ENCODE results near the gene CDC23. TPM values are rescaled to one million over a fixed set of nuclear protein-coding genes. Genes with fewer than 3 reads are reported as not detected.

CDC23 gene
- total RNA-seq, 1 donor: 28.6 TPM

DNA sequence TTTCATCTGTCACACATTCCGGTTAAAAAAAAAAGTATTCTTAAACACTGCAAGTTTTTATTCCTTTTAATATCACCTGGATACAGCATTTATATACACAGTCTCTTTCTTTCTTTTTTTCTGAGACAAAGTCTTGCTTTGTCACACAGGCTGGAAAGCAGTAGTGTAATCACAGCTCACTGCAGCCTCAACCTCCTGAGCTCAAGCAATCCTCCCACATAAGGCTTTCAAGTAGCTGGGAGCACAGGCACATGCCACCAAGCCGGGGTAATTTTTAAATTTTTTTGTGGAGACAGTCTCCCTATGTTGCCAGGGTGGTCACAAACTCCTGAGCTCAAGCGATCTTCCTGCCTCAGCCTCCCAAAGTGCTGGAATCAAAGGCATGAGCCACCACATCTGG is 20.3 kb downstream of the CDC23 start:
- no peak overlapping the region for H2AFZ ChIP-seq (ENCODE audit: low read length)
- DNase-seq (ENCODE audit: insufficient read length, low spot score, missing footprints): no peak
- no peaks in the 10 kb centered on the region for H3K27me3 ChIP-seq (ENCODE audit: insufficient read depth, low read length)
- no peaks in the 10 kb centered on the region for H3K79me2 ChIP-seq (ENCODE audit: insufficient read depth, low read length)
- no peak overlapping the region for H3K4me3 ChIP-seq (ENCODE audit: insufficient read depth, low read length)
- H3K9me3 ChIP-seq (ENCODE audit: low read depth, low read length): no peaks in the 10 kb centered on the region
- no peak overlapping the region for H3K4me2 ChIP-seq (ENCODE audit: insufficient read depth, low read length)
- no peak overlapping the region for H3K27ac ChIP-seq (ENCODE audit: low read depth, low read length)
- no peaks in the 10 kb centered on the region for H3K4me1 ChIP-seq (ENCODE audit: insufficient read depth, low read length)
- TF ChIP-seq, protein P1, sequence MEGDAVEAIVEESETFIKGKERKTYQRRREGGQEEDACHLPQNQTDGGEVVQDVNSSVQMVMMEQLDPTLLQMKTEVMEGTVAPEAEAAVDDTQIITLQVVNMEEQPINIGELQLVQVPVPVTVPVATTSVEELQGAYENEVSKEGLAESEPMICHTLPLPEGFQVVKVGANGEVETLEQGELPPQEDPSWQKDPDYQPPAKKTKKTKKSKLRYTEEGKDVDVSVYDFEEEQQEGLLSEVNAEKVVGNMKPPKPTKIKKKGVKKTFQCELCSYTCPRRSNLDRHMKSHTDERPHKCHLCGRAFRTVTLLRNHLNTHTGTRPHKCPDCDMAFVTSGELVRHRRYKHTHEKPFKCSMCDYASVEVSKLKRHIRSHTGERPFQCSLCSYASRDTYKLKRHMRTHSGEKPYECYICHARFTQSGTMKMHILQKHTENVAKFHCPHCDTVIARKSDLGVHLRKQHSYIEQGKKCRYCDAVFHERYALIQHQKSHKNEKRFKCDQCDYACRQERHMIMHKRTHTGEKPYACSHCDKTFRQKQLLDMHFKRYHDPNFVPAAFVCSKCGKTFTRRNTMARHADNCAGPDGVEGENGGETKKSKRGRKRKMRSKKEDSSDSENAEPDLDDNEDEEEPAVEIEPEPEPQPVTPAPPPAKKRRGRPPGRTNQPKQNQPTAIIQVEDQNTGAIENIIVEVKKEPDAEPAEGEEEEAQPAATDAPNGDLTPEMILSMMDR (IDR thresholded peaks at IDR 0.05; ENCODE audit: extremely low read depth, low read depth, low read length): no peak
- H3K36me3 ChIP-seq (ENCODE audit: insufficient read depth, low read length): peaks cover 60% of the 10 kb centered on the region
- H4K20me1 ChIP-seq (ENCODE audit: insufficient read depth, low read length): no peaks in the 10 kb centered on the region

- no peak overlapping the region for H2AFZ ChIP-seq (ENCODE audit: low read length)
- no peaks in the 10 kb centered on the region for H3K9me3 ChIP-seq (ENCODE audit: low read depth, low read length)
- H3K4me2 ChIP-seq (ENCODE audit: insufficient read depth, low read length): no peak overlapping the region
- no peak overlapping the region for H3K27ac ChIP-seq (ENCODE audit: low read depth, low read length)
- TF ChIP-seq, protein P1 (IDR thresholded peaks at IDR 0.05; ENCODE audit: extremely low read depth, low read depth, low read length): no peak
- peaks cover 84% of the 10 kb centered on the region for H3K36me3 ChIP-seq (ENCODE audit: insufficient read depth, low read length)
- no peak overlapping the region for H3K4me3 ChIP-seq (ENCODE audit: insufficient read depth, low read length)
- DNase-seq (ENCODE audit: insufficient read length, low spot score, missing footprints): no peak
- no peaks in the 10 kb centered on the region for H3K27me3 ChIP-seq (ENCODE audit: insufficient read depth, low read length)
- no peaks in the 10 kb centered on the region for H3K4me1 ChIP-seq (ENCODE audit: insufficient read depth, low read length)
- H3K79me2 ChIP-seq (ENCODE audit: insufficient read depth, low read length): no peaks in the 10 kb centered on the region
- peaks cover 2% of the 10 kb centered on the region for H4K20me1 ChIP-seq (ENCODE audit: insufficient read depth, low read length)
These were observed 24.5 kb downstream of the CDC23 start for GRCh38 chr5:138188626-138189025.

DNA sequence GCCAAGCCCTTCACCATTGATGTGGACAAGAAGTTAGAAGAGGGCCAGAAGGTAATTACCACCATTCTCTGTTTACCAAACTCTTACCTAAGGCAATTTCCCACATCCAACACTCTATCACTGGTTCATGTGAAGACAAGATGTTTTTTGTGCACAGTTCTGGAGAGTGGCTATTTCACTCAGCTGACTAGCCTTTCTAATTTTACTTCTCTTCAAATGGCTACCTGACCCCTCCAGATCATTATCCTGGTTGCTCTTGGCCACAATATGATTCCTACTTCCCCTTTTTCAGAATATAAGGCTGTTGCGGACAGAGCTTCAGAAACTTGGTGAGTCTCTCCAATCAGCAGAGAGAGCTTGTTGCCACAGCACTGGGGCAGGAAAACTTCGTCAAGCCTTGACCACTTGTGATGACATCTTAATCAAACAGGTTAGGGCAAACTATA is 27.1 kb downstream of the CDC23 start:
- no peak for DNase-seq (ENCODE audit: insufficient read length, low spot score, missing footprints)
- H3K4me3 ChIP-seq (ENCODE audit: insufficient read depth, low read length): no peak overlapping the region
- no peaks in the 10 kb centered on the region for H3K27me3 ChIP-seq (ENCODE audit: insufficient read depth, low read length)
- no peak overlapping the region for H2AFZ ChIP-seq (ENCODE audit: low read length)
- peaks cover 6% of the 10 kb centered on the region for H3K79me2 ChIP-seq (ENCODE audit: insufficient read depth, low read length)
- H3K4me1 ChIP-seq (ENCODE audit: insufficient read depth, low read length): peaks cover 3% of the 10 kb centered on the region
- H4K20me1 ChIP-seq (ENCODE audit: insufficient read depth, low read length): peaks cover 2% of the 10 kb centered on the region
- H3K4me2 ChIP-seq (ENCODE audit: insufficient read depth, low read length): no peak overlapping the region
- peaks cover 90% of the 10 kb centered on the region for H3K36me3 ChIP-seq (ENCODE audit: insufficient read depth, low read length)
- H3K9me3 ChIP-seq (ENCODE audit: low read depth, low read length): no peaks in the 10 kb centered on the region
- TF ChIP-seq, protein P1 (IDR thresholded peaks at IDR 0.05; ENCODE audit: extremely low read depth, low read depth, low read length): no peak
- no peak overlapping the region for H3K27ac ChIP-seq (ENCODE audit: low read depth, low read length)

- H3K27ac ChIP-seq (ENCODE audit: low read depth, low read length): no peak overlapping the region
- H3K9me3 ChIP-seq (ENCODE audit: low read depth, low read length): no peaks in the 10 kb centered on the region
- TF ChIP-seq, protein P1 (IDR thresholded peaks at IDR 0.05; ENCODE audit: extremely low read depth, low read depth, low read length): no peak
- no peak overlapping the region for H3K4me3 ChIP-seq (ENCODE audit: insufficient read depth, low read length)
- H2AFZ ChIP-seq (ENCODE audit: low read length): no peak overlapping the region
- H3K27me3 ChIP-seq (ENCODE audit: insufficient read depth, low read length): no peaks in the 10 kb centered on the region
- H3K4me2 ChIP-seq (ENCODE audit: insufficient read depth, low read length): no peak overlapping the region
- H3K79me2 ChIP-seq (ENCODE audit: insufficient read depth, low read length): peaks cover 29% of the 10 kb centered on the region
- peaks cover 2% of the 10 kb centered on the region for H4K20me1 ChIP-seq (ENCODE audit: insufficient read depth, low read length)
- peaks cover 68% of the 10 kb centered on the region for H3K36me3 ChIP-seq (ENCODE audit: insufficient read depth, low read length)
- H3K4me1 ChIP-seq (ENCODE audit: insufficient read depth, low read length): peaks cover 17% of the 10 kb centered on the region
- no peak for DNase-seq (ENCODE audit: insufficient read length, low spot score, missing footprints)
These were observed 30.3 kb downstream of the CDC23 start for GRCh38 chr5:138182808-138183207.

Data from osteoblast (primary cell).